ENCODE measurements around the gene C2CD2. TPM values are rescaled to one million over a fixed set of nuclear protein-coding genes. Genes with fewer than 3 reads are reported as not detected.

Gene C2CD2
- total and polyA plus RNA-seq, 2 experiments from 2014 or later, result 4.5 to 16.2 TPM

- no peaks in the 10 kb centered on the region for H3K36me3 Mint-ChIP-seq (ENCODE audit: low read depth)
- H3K4me1 Mint-ChIP-seq, result peaks cover 19% of the 10 kb centered on the region
- Histone ChIP-seq H3K27me3 (ENCODE audit: insufficient read depth) (no peaks in the 10 kb centered on the region), H3K4me3 (no peak overlapping the region), H3K79me2 (replicated peaks; ENCODE audit: insufficient read depth) (no peaks in the 10 kb centered on the region), H3K27ac (ENCODE audit: low read depth) (no peak overlapping the region), H3K9me2 (ENCODE audit: insufficient read depth) (0 out of 2 replicates have a peak, but pooled peaks cover 4% of the 10 kb centered on the region), H3F3A (replicated peaks; ENCODE audit: low read depth) (no peaks in the 10 kb centered on the region), H3K36me3 (ENCODE audit: insufficient read depth) (no peaks in the 10 kb centered on the region), H2AFZ (no peak overlapping the region), H3K4me2 (no peak overlapping the region), H3K4me1 (ENCODE audit: insufficient read depth) (0 out of 2 replicates have a peak, but pooled peaks cover under 1% of the 10 kb centered on the region), H4K20me1 (replicated peaks; ENCODE audit: insufficient read depth) (no peaks in the 10 kb centered on the region)
- TF ChIP-seq REST (IDR thresholded peaks at IDR 0.05; ENCODE audit: unreplicated experiment) (no peak), ZNF462 (CRISPR knock-in tag; IDR thresholded peaks at IDR 0.05) (no peak), POLR2AphosphoS5 (IDR thresholded peaks at IDR 0.05; ENCODE audit: low read depth) (no peak), JUNB (IDR thresholded peaks at IDR 0.05; ENCODE audit: unreplicated experiment) (no peak), ZNF331 (CRISPR knock-in tag; IDR thresholded peaks at IDR 0.05; ENCODE audit: low read depth) (no peak), EZH2 (IDR thresholded peaks at IDR 0.05; ENCODE audit: low read depth, unreplicated experiment) (no peak), STAT1 (IDR thresholded peaks at IDR 0.05; ENCODE audit: unreplicated experiment) (no peak), CTCF (conservative IDR thresholded peaks at IDR 0.05; ENCODE audit: low read depth in 2 of 2) (no peak), ZNF114 (CRISPR knock-in tag; IDR thresholded peaks at IDR 0.05) (no peak), CREB1 (CRISPR knock-in tag; IDR thresholded peaks at IDR 0.05; ENCODE audit: low read depth) (no peak), ETS1 (IDR thresholded peaks at IDR 0.05) (no peak), EZH2phosphoT487 (IDR thresholded peaks at IDR 0.05; ENCODE audit: unreplicated experiment) (no peak), NANOG (IDR thresholded peaks at IDR 0.05; ENCODE audit: borderline replicate concordance) (no peak)
- ATAC-seq (peak; percentile 57), DNase-seq (ENCODE audit: low spot score) (no peak)
- no peak overlapping the region for H3K27ac Mint-ChIP-seq
- H3K4me3 Mint-ChIP-seq, result no peak overlapping the region
- H3K9me3 Mint-ChIP-seq, result no peaks in the 10 kb centered on the region
- H3K27me3 Mint-ChIP-seq (ENCODE audit: insufficient read depth, low read depth, poor library complexity), result peaks cover 7% of the 10 kb centered on the region
Observed at GRCh38 chr21:41933313-41934079, 20.3 kb downstream of the C2CD2 start.
